Glutamatergic neuron (in vitro differentiated cells): ENCODE measurements around the gene COX7B. TPM values are rescaled to one million over a fixed set of nuclear protein-coding genes. Genes with fewer than 3 reads are reported as not detected.
A peak's percentile ranks its signal among the peaks of the same experiment; 100 is the strongest.

Experiments used
- DNase-seq: peaks from one replicate; pipeline ENCODE4 v3.0.0; 2022
- H3K27ac Mint-ChIP-seq: one replicate; pipeline ENCODE4 v1.8.0; 2020; ENCODE audit warnings: mild to moderate bottlenecking, mixed read lengths, inconsistent platforms; ENCODE audit not compliant: unreplicated experiment
- H3K27me3 Mint-ChIP-seq: one replicate; pipeline ENCODE4 v1.8.0; 2020; ENCODE audit warnings: mild to moderate bottlenecking, moderate library complexity, mixed read lengths, inconsistent platforms; ENCODE audit not compliant: unreplicated experiment
- H3K36me3 Mint-ChIP-seq: one replicate; pipeline ENCODE4 v1.8.0; 2020; ENCODE audit warnings: mild to moderate bottlenecking, mixed read lengths, inconsistent platforms; ENCODE audit not compliant: unreplicated experiment
- H3K4me1 Mint-ChIP-seq: one replicate; pipeline ENCODE4 v1.8.0; 2020; ENCODE audit warnings: mild to moderate bottlenecking, low read depth, mixed read lengths, inconsistent platforms; ENCODE audit not compliant: unreplicated experiment
- H3K4me3 Mint-ChIP-seq: one replicate; pipeline ENCODE4 v1.8.0; 2020; ENCODE audit warnings: mild to moderate bottlenecking, mixed read lengths, inconsistent platforms; ENCODE audit not compliant: unreplicated experiment
- H3K9me3 Mint-ChIP-seq: one replicate; pipeline ENCODE4 v1.8.0; 2020; ENCODE audit warnings: mild to moderate bottlenecking, moderate library complexity, mixed read lengths, inconsistent platforms; ENCODE audit not compliant: unreplicated experiment
- CTCF ChIP-seq: fragments of 200-600 bp; sonication (generic); IDR thresholded peaks from one replicate; pipeline ENCODE4 v1.5.0; 2021; ENCODE audit not compliant: partially characterized antibody, unreplicated experiment
- total RNA-seq: library from RNA; stranded (reverse); fragmentation: NEBNext Ultra II Directional; extraction: Animal tissue kit (Norgen Biotek cat#: 25700); gene quantifications from one replicate; pipeline ENCODE4 v1.2.1, GENCODE V29; 2021; ENCODE audit not compliant: unreplicated experiment

COX7B gene
- total RNA-seq, 1 donor from 2014 or later: 188 TPM

- peak within 1 kb of the TSS; percentile 92 for H3K27ac Mint-ChIP-seq
- no peaks in the 10 kb centered on the region for H3K9me3 Mint-ChIP-seq
- no peaks in the 10 kb centered on the region for H3K4me1 Mint-ChIP-seq
- DNase-seq: peak; percentile 81
- H3K4me3 Mint-ChIP-seq: peak within 1 kb of the TSS; percentile 93
- no peaks in the 10 kb centered on the region for H3K36me3 Mint-ChIP-seq
- peaks cover 5% of the 10 kb centered on the region for H3K27me3 Mint-ChIP-seq
- no peak for TF ChIP-seq CTCF
Measured at GRCh38 chrX:77894921-77895886, 4.1 kb upstream of the COX7B start, which contains the start of gene MAGT1. TSS of gene MAGT1 (minus strand) at chrX:77895435. CDS start at chrX:77895410, 25 bp downstream.

- no peak for TF ChIP-seq CTCF
- Mint-ChIP-seq H3K27me3 (no peaks in the 10 kb centered on the region), H3K36me3 (no peaks in the 10 kb centered on the region), H3K4me1 (peaks cover 7% of the 10 kb centered on the region), H3K27ac (peak overlapping the region; percentile 96), H3K9me3 (no peaks in the 10 kb centered on the region), H3K4me3 (peak overlapping the region; percentile 92)
- DNase-seq: no peak
Measured at GRCh38 chrX:77900688-77901087, 1.4 kb downstream of the COX7B start.

DNA sequence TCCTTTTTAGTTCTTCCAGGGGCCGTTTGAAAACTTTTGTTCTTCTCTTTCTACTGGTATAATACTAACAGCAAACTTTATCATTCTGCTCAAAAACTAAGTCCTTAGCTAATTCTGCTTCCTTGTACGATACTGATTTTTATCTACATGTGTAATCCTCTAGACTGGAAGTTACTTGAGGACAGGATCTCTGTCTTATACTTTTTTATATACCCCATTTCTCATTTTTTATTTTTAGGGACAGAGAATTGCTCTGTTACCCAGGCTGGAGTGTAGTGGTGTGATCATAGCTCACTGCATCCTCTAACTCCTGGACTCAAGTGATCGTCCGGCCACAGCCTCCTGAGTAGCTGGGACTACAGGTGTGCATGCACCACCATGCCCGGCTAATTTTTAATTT, 2.2 kb downstream of the COX7B start:
- DNase-seq: no peak
- Mint-ChIP-seq H3K27me3 (no peaks in the 10 kb centered on the region), H3K9me3 (no peaks in the 10 kb centered on the region), H3K4me3 (peak overlapping the region; percentile 65), H3K4me1 (peaks cover 7% of the 10 kb centered on the region), H3K36me3 (no peaks in the 10 kb centered on the region), H3K27ac (no peak overlapping the region)
- TF ChIP-seq CTCF: no peak

- TF ChIP-seq CTCF: no peak
- no peaks in the 10 kb centered on the region for H3K9me3 Mint-ChIP-seq
- no peaks in the 10 kb centered on the region for H3K36me3 Mint-ChIP-seq
- peaks cover 8% of the 10 kb centered on the region for H3K4me1 Mint-ChIP-seq
- peak within 1 kb of the TSS; percentile 99 for H3K4me3 Mint-ChIP-seq
- no peaks in the 10 kb centered on the region for H3K27me3 Mint-ChIP-seq
- peak within 1 kb of the TSS; percentile 93 for H3K27ac Mint-ChIP-seq
- peak; percentile 86 for DNase-seq
Measured at GRCh38 chrX:77910108-77910840, 11.0 kb downstream of the COX7B start, which contains the start of gene ATP7A. TSS of gene ATP7A (plus strand) at chrX:77910693. CDS start at chrX:77971642, 60,949 bp downstream.
